Ovary (tissue), 9 donors: Measurements from ENCODE around the gene NFIC. TPM values are rescaled to one million over a fixed set of nuclear protein-coding genes. Genes with fewer than 3 reads are reported as not detected.

Experiments used
- DNase-seq, 5 donors: peaks; one replicate each; pipeline ENCODE4 v3.0.0-alpha.2; 2019 to 2020
- H3K27ac ChIP-seq, 2 donors: fragments of 200-600 bp; one replicate each; pipeline versions ENCODE4 v1.5.1 to v1.8.0; 2019 to 2022
- H3K27me3 ChIP-seq: fragments of 200-600 bp; one replicate; pipeline ENCODE4 v1.8.0; 2022
- H3K36me3 ChIP-seq: fragments of 200-600 bp; sonication (generic); one replicate; pipeline ENCODE4 v1.5.1; 2019
- H3K4me1 ChIP-seq: one replicate; pipeline ENCODE4 v1.8.1; 2013; ENCODE audit warnings: mild to moderate bottlenecking, moderate library complexity; ENCODE audit not compliant: insufficient read depth
- H3K4me3 ChIP-seq: fragments of 200-600 bp; sonication (generic); one replicate; pipeline ENCODE4 v1.5.1; 2017
- H3K9me3 ChIP-seq, 2 donors: fragments of 200-600 bp in 1 of 2; sonication (generic) in 1 of 2; one replicate each; pipeline versions ENCODE4 v1.5.1 to v1.8.1; 2013 to 2019; ENCODE audit warnings: mild to moderate bottlenecking in 1 of 2, moderate library complexity in 1 of 2
- CTCF ChIP-seq, 3 donors: fragments of 450-650 bp in 2 of 3; fragments of 200-600 bp in 1 of 3; IDR thresholded peaks; one replicate each; pipeline versions ENCODE4 v1.5.1 to v1.8.0; 2016 to 2022; ENCODE audit warnings: antibody characterized with exemption in 3 of 3, mild to moderate bottlenecking in 1 of 3
- EP300 ChIP-seq: sonication (generic); formaldehyde crosslinking; IDR thresholded peaks from one replicate; pipeline ENCODE4 v1.6.1; 2017; ENCODE audit warnings: antibody characterized with exemption
- POLR2A ChIP-seq: fragments of 450-650 bp; IDR thresholded peaks from one replicate; pipeline ENCODE4 v1.6.1; 2017; ENCODE audit warnings: antibody characterized with exemption, mild to moderate bottlenecking, moderate library complexity
- WGBS, 3 donors: extraction: QIAGEN DNeasy Blood & Tissue Kit in 1 of 3; methylation state at CpG; one replicate each; pipeline versions ENCODE4 v1.1.5 to v1.1.7; 2013 to 2017; 5-methylcytosine and 5-hydroxymethylcytosine counted together
- intact Hi-C, 4 donors: fragments of 100-400 bp; cut with DNase I; formaldehyde crosslinking; loops; one replicate each; pipeline versions ENCODE4 v1.11.0 to v1.15.1; 2022 to 2023
- polyA plus RNA-seq, 2 donors: library from polyadenylated mRNA; stranded (reverse); fragments of 200-250 nt in 1 of 2; fragments of 350-450 nt in 1 of 2; fragmentation: Illumina TruSeq in 1 of 2; extraction: RNeasy Lipid Tissue Mini Kit (QIAGEN cat#74804) in 1 of 2; gene quantifications; one replicate each; pipeline ENCODE4 v1.2.3, GENCODE V29; 2013 to 2014
- total RNA-seq, 7 donors: library from RNA; depleted of rRNA in 2 of 7; stranded (reverse); fragments of >200 nt in 2 of 7; fragmentation: NEBNext Ultra II Directional in 3 of 7; extraction: Animal tissue kit (Norgen Biotek cat#: 25700) in 3 of 7; gene quantifications; one replicate each; pipeline versions ENCODE4 v1.1.0 to v1.2.4, GENCODE V29; 2016 to 2023
- donor health status: DM: no; HTN: no; CAD: no; lungs with moderate emphysema.
- donor health status: DM: no; HTN: no; CAD: no.
- donor health status: Bipolar disorder and iron deficiency.
- donor health status: DM: yes; HTN: yes; CAD: no.
- donor health status: DM: no; HTN: no; CAD: no.
- donor health status: DM: yes; HTN: yes; CAD: no.

NFIC gene
- total and polyA plus RNA-seq, 9 donors, result 31.9 to 345 (median 250) TPM

- DNase-seq, result peak in 1 of 5 donors; percentile 52
- intact Hi-C loops, result no loop called here
- H3K9me3 ChIP-seq, result no peaks in the 10 kb centered on the region
- no peak overlapping the region for H3K4me3 ChIP-seq
- 79 to 84% (median 82%) methylated on average over 22 to 23 of the region's 23 CpGs for WGBS, 3 donors
- H3K36me3 ChIP-seq, result no peaks in the 10 kb centered on the region
- H3K4me1 ChIP-seq, result peaks cover 8% of the 10 kb centered on the region
- no peak overlapping the region for H3K27ac ChIP-seq
- H3K27me3 ChIP-seq, result no peaks in the 10 kb centered on the region
- no peak for TF ChIP-seq POLR2A
- TF ChIP-seq CTCF (IDR thresholded peaks at IDR 0.05), result no peak
- no peak for TF ChIP-seq EP300
These were observed 147.1 kb downstream of the NFIC start for GRCh38 chr19:3513229-3514140.

- peaks cover 7% of the 10 kb centered on the region for H3K4me1 ChIP-seq
- no peak overlapping the region for H3K27ac ChIP-seq
- no peaks in the 10 kb centered on the region for H3K27me3 ChIP-seq
- H3K4me3 ChIP-seq, result no peak overlapping the region
- H3K36me3 ChIP-seq, result no peaks in the 10 kb centered on the region
- DNase-seq, result no peak
- intact Hi-C loops, result no loop called here
- H3K9me3 ChIP-seq, result no peaks in the 10 kb centered on the region
- 75 to 76% (median 76%) methylated on average over 8 to 12 of the region's 12 CpGs for WGBS, 3 donors
- TF ChIP-seq EP300, result no peak
- TF ChIP-seq CTCF (IDR thresholded peaks at IDR 0.05), result no peak
- no peak for TF ChIP-seq POLR2A
These were observed 148.5 kb downstream of the NFIC start for GRCh38 chr19:3514930-3515329.

- TF ChIP-seq POLR2A (no peak), CTCF (IDR thresholded peaks at IDR 0.05) (no peak), EP300 (no peak)
- Histone ChIP-seq H3K9me3 (no peaks in the 10 kb centered on the region), H3K36me3 (no peaks in the 10 kb centered on the region), H3K27ac (no peak overlapping the region), H3K4me3 (no peak overlapping the region), H3K4me1 (peaks cover 7% of the 10 kb centered on the region), H3K27me3 (no peaks in the 10 kb centered on the region)
- DNase-seq, result no peak
- intact Hi-C loops, result no loop called here
- WGBS, 3 donors, result 21 to 29% (median 23%) methylated on average over 12 to 15 of the region's 15 CpGs
These were observed 149.6 kb downstream of the NFIC start for GRCh38 chr19:3515891-3516422.

GRCh38 chr19:3516675-3517207 lies 150.4 kb downstream of the NFIC start:
- Histone ChIP-seq H3K4me1 (peaks cover 7% of the 10 kb centered on the region), H3K27ac (no peak overlapping the region), H3K36me3 (no peaks in the 10 kb centered on the region), H3K4me3 (no peak overlapping the region), H3K27me3 (no peaks in the 10 kb centered on the region), H3K9me3 (no peaks in the 10 kb centered on the region)
- DNase-seq, result peak in 1 of 5 donors; percentile 30
- intact Hi-C loops, result no loop called here
- WGBS, 3 donors, result 50 to 70% (median 52%) methylated on average over 8 to 15 of the region's 15 CpGs
- no peak for TF ChIP-seq POLR2A
- TF ChIP-seq CTCF (IDR thresholded peaks at IDR 0.05), result no peak
- TF ChIP-seq EP300, result no peak
